HepG2 (cell line): ENCODE data around the gene PTTG1. TPM values are rescaled to one million over a fixed set of nuclear protein-coding genes. Genes with fewer than 3 reads are reported as not detected.

Source experiments
- ATAC-seq: fragments of 200-7000 bp; cut with Tn5 transposase; 3 replicates; pipeline ENCODE4 v1.9.1; 2020; ENCODE audit warnings: mild to moderate bottlenecking, moderate library complexity
- BruUV-seq: library from RNA; stranded (reverse); fragments of 400-500 nt; replicated peaks from 2 replicates; lab custom pipeline; 2021; lab: Mats Ljungman, UMichigan
- CTCF ChIA-PET: fragments of 300-600 bp; formaldehyde crosslinking; extraction: SDS; loops from one replicate; lab custom pipeline; 2021; ENCODE audit warnings: low total read pairs, inconsistent platforms, low intra/inter-chr PET ratio; lab: Yijun Ruan, JAX
- POLR2A ChIA-PET: fragments of 350-600 bp; sonication (Branson Sonifier 250); formaldehyde crosslinking; loops from one replicate; lab custom pipeline; 2020; ENCODE audit warnings: antibody characterized with exemption, inconsistent platforms; lab: Yijun Ruan, JAX
- DNase-seq: peaks from one replicate; pipeline ENCODE4 v3.0.0-alpha.2; 2015; ENCODE audit warnings: low spot score
- FAIRE-seq: peaks from 3 replicates; lab custom pipeline; 2011; peaks lifted over from hg19 to GRCh38; lab: Jason Lieb, UNC
- H2AFZ ChIP-seq: one replicate; pipeline ENCODE4 v1.6.1; 2011; ENCODE audit warnings: low read length, inconsistent platforms
- H3K27ac ChIP-seq: fragments of 300-600 bp; 3 replicates; pipeline ENCODE4 v1.8.0; 2011; ENCODE audit warnings: mixed run types, mild to moderate bottlenecking, mixed read lengths, low read length, inconsistent platforms; ENCODE audit not compliant: insufficient read depth; ENCODE audit errors: extremely low read length
- H3K27me3 ChIP-seq, 2 experiments: fragments of 200-600 bp in 1 of 2; 2 replicates in 1 of 2; 3 replicates in 1 of 2; pipeline versions ENCODE4 v1.6.0 to v1.8.0; 2011; ENCODE audit warnings: low read length in 2 of 2, mild to moderate bottlenecking in 2 of 2, moderate library complexity in 2 of 2, inconsistent platforms in 1 of 2; ENCODE audit not compliant: insufficient read depth in 2 of 2, control insufficient read depth in 1 of 2
- H3K36me3 ChIP-seq, 2 experiments: fragments of 200-600 bp in 1 of 2; replicated peaks in 1 of 2; 2 replicates in 1 of 2; 3 replicates in 1 of 2; pipeline versions ENCODE4 v1.5.1 to v1.8.0; 2011; ENCODE audit warnings: low read length in 2 of 2, inconsistent platforms in 1 of 2; ENCODE audit not compliant: insufficient read depth in 2 of 2, control insufficient read depth in 1 of 2
- H3K4me1 ChIP-seq: 2 replicates; pipeline ENCODE4 v1.5.1; 2012; ENCODE audit warnings: low read length, inconsistent platforms; ENCODE audit not compliant: insufficient read depth
- H3K4me2 ChIP-seq: 2 replicates; pipeline ENCODE4 v1.6.0; 2011; ENCODE audit warnings: low read depth, low read length, inconsistent platforms
- H3K4me3 ChIP-seq, 3 experiments: fragments of 200-600 bp in 1 of 3; sonication (generic), shearing (Covaris generic) in 1 of 3; replicated peaks in 1 of 3; 2 replicates each; pipeline ENCODE4 v1.5.1; 2011 to 2016; ENCODE audit warnings: low read length in 3 of 3, inconsistent platforms in 2 of 3, low read depth in 2 of 3, mild to moderate bottlenecking in 2 of 3, control low read depth in 1 of 3, mixed read lengths in 1 of 3; ENCODE audit not compliant: insufficient read depth in 1 of 3
- H3K79me2 ChIP-seq: one replicate; pipeline ENCODE4 v1.6.1; 2011; ENCODE audit warnings: low read length, inconsistent platforms; ENCODE audit not compliant: insufficient read depth
- H3K9ac ChIP-seq: 2 replicates; pipeline ENCODE4 v1.6.0; 2011; ENCODE audit warnings: mild to moderate bottlenecking, low read depth, low read length, inconsistent platforms; ENCODE audit not compliant: insufficient read depth
- H3K9me3 ChIP-seq: 2 replicates; pipeline ENCODE4 v1.5.1; 2012; ENCODE audit warnings: mild to moderate bottlenecking, low read length
- H4K20me1 ChIP-seq: 2 replicates; pipeline ENCODE4 v1.6.0; 2011; ENCODE audit warnings: inconsistent platforms, mild to moderate bottlenecking, low read length, moderate library complexity; ENCODE audit not compliant: insufficient read depth
- ETV5 ChIP-seq: IDR thresholded peaks from 2 replicates; pipeline ENCODE4 v1.6.1; 2018; ENCODE audit warnings: missing biosample characterization, missing genetic modification reagents, inconsistent platforms, borderline replicate concordance
- GPN1 ChIP-seq: sonication (generic); formaldehyde crosslinking; IDR thresholded peaks from 2 replicates; pipeline ENCODE4 v1.5.1; 2020; ENCODE audit warnings: missing genetic modification reagents, borderline replicate concordance
- IRF2 ChIP-seq: IDR thresholded peaks from 2 replicates; pipeline ENCODE4 v1.6.1; 2018; ENCODE audit warnings: missing genetic modification reagents, missing compliant biosample characterization
- ISX ChIP-seq: sonication (generic); formaldehyde crosslinking; conservative IDR thresholded peaks from 2 replicates; pipeline ENCODE4 v1.5.0; 2020; ENCODE audit warnings: missing genetic modification reagents
- NR3C1 ChIP-seq: sonication (generic); formaldehyde crosslinking; IDR thresholded peaks from 2 replicates; pipeline ENCODE4 v1.4.0; 2020; ENCODE audit warnings: missing genetic modification reagents
- RFXANK ChIP-seq: IDR thresholded peaks from 2 replicates; pipeline ENCODE4 v1.6.1; 2016
- SNRNP70 ChIP-seq: fragments of 200-400 bp; formaldehyde crosslinking; IDR thresholded peaks from 2 replicates; pipeline ENCODE4 v1.6.1; 2017; ENCODE audit warnings: mild to moderate bottlenecking, low read depth, low read length, moderate library complexity
- SRY ChIP-seq: sonication (generic); formaldehyde crosslinking; IDR thresholded peaks from 2 replicates; pipeline ENCODE4 v1.8.0; 2022; ENCODE audit warnings: mild to moderate bottlenecking, missing genetic modification reagents
- STAG1 ChIP-seq: sonication (generic); formaldehyde crosslinking; IDR thresholded peaks from 2 replicates; pipeline ENCODE4 v1.4.0; 2020; ENCODE audit warnings: missing genetic modification reagents
- ZEB1 ChIP-seq: IDR thresholded peaks from 2 replicates; pipeline ENCODE4 v1.6.1; 2012; ENCODE audit warnings: mild to moderate bottlenecking, low read depth, inconsistent platforms; ENCODE audit not compliant: insufficient replicate concordance
- ZNF292 ChIP-seq: sonication (generic); formaldehyde crosslinking; IDR thresholded peaks from 2 replicates; pipeline ENCODE4 v1.8.1; 2022; ENCODE audit warnings: mild to moderate bottlenecking, low read depth, missing genetic modification reagents, borderline replicate concordance
- ZNF713 ChIP-seq: sonication (generic); formaldehyde crosslinking; IDR thresholded peaks from 2 replicates; pipeline ENCODE4 v1.4.0; 2020; ENCODE audit warnings: mild to moderate bottlenecking, missing genetic modification reagents
- ZNF75D ChIP-seq: sonication (generic); formaldehyde crosslinking; IDR thresholded peaks from 2 replicates; pipeline ENCODE4 v1.8.1; 2023; ENCODE audit warnings: missing genetic modification reagents, mild to moderate bottlenecking, borderline replicate concordance
- WGBS: methylation state at CpG from one replicate; pipeline ENCODE4 v1.1.6; 2017; ENCODE audit warnings: low lambda C conversion rate; 5-methylcytosine and 5-hydroxymethylcytosine counted together
- in situ Hi-C: cut with HindIII; loops from 2 replicates; pipeline ENCODE4 v1.10.0; 2017; ENCODE audit warnings: low pct_unique_long_range_greater_than_20kb; ENCODE audit not compliant: extremely low pct_ligation_motif_present
- intact Hi-C: fragments of 100-400 bp; cut with micrococcal nuclease; formaldehyde crosslinking; loops from one replicate; pipeline ENCODE4 v1.10.0; 2022; ENCODE audit not compliant: unreplicated experiment
- polyA plus RNA-seq, 8 experiments: library from polyadenylated mRNA; depleted of rRNA in 3 of 8; stranded (reverse) in 7 of 8; unstranded in 1 of 8; fragments of >200 nt; fragmentation: Illumina TruSeq in 4 of 8; extraction: Trizol in 4 of 8; gene quantifications; 2 replicates each; pipeline versions ENCODE4 v1.2.1 to v1.2.3, GENCODE V29; 2011 to 2016; ENCODE audit warnings: low read depth in 4 of 8, missing spikeins in 1 of 8, mixed read lengths in 1 of 8; ENCODE audit not compliant: insufficient read depth in 1 of 8
- total RNA-seq, 5 experiments: library from RNA; depleted of rRNA; stranded (reverse); fragments of >200 nt; fragmentation: Illumina TruSeq; extraction: Trizol; gene quantifications; 2 replicates each; pipeline ENCODE4 v1.2.3, GENCODE V29; 2016; ENCODE audit warnings: low read depth in 1 of 5
- TF ChIP-seq, protein P1 (sequence below): sonication (generic); formaldehyde crosslinking; conservative IDR thresholded peaks from 2 replicates; pipeline ENCODE4 v1.4.0; 2020; ENCODE audit warnings: mild to moderate bottlenecking, missing genetic modification reagents, moderate library complexity
- TF ChIP-seq, protein P2 (sequence below): IDR thresholded peaks from 2 replicates; pipeline ENCODE4 v1.6.1; 2016
- TF ChIP-seq, protein P3 (sequence below): sonication (generic); formaldehyde crosslinking; IDR thresholded peaks from 2 replicates; pipeline ENCODE4 v1.4.0; 2020; ENCODE audit warnings: missing genetic modification reagents
- TF ChIP-seq, protein P4 (sequence below): IDR thresholded peaks from 2 replicates; pipeline ENCODE4 v1.6.1; 2016; ENCODE audit warnings: missing compliant biosample characterization, missing genetic modification reagents, borderline replicate concordance

PTTG1 gene
- total and polyA plus RNA-seq, 2 of the 13 experiments (the other 11 are each of a cell fraction or from before 2014, with no cell fraction given), result 102 to 161 TPM

- TF ChIP-seq ZNF292 (CRISPR knock-in tag), result no peak
- peak; percentile 56 for TF ChIP-seq STAG1
- no peak for TF ChIP-seq ETV5
- no peak for TF ChIP-seq RFXANK
- TF ChIP-seq, protein P1, sequence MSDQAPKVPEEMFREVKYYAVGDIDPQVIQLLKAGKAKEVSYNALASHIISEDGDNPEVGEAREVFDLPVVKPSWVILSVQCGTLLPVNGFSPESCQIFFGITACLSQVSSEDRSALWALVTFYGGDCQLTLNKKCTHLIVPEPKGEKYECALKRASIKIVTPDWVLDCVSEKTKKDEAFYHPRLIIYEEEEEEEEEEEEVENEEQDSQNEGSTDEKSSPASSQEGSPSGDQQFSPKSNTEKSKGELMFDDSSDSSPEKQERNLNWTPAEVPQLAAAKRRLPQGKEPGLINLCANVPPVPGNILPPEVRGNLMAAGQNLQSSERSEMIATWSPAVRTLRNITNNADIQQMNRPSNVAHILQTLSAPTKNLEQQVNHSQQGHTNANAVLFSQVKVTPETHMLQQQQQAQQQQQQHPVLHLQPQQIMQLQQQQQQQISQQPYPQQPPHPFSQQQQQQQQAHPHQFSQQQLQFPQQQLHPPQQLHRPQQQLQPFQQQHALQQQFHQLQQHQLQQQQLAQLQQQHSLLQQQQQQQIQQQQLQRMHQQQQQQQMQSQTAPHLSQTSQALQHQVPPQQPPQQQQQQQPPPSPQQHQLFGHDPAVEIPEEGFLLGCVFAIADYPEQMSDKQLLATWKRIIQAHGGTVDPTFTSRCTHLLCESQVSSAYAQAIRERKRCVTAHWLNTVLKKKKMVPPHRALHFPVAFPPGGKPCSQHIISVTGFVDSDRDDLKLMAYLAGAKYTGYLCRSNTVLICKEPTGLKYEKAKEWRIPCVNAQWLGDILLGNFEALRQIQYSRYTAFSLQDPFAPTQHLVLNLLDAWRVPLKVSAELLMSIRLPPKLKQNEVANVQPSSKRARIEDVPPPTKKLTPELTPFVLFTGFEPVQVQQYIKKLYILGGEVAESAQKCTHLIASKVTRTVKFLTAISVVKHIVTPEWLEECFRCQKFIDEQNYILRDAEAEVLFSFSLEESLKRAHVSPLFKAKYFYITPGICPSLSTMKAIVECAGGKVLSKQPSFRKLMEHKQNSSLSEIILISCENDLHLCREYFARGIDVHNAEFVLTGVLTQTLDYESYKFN (CRISPR knock-in tag), result no peak
- TF ChIP-seq NR3C1 (CRISPR knock-in tag), result no peak
- TF ChIP-seq ZNF713 (CRISPR knock-in tag), result no peak
These were observed 30.6 kb upstream of the PTTG1 start (continued) for GRCh38 chr5:160390787-160391696.

- in situ Hi-C loops, result no loop called here
- no peak for ATAC-seq
- H3K27ac ChIP-seq, result no peak overlapping the region
- no peaks in the 10 kb centered on the region for H4K20me1 ChIP-seq
- H3K27me3 ChIP-seq, result no peaks in the 10 kb centered on the region; a peak in 1 of 5 replicates
- no peak overlapping the region for H3K4me3 ChIP-seq
- 100% methylated on average over 7 of the region's 7 CpGs for WGBS
- no peaks in the 10 kb centered on the region for H3K36me3 ChIP-seq
- H3K9me3 ChIP-seq, result no peaks in the 10 kb centered on the region
- intact Hi-C loops, result no loop called here
- no peak overlapping the region for H2AFZ ChIP-seq
- ChIA-PET CTCF (no interaction called here), POLR2A (no interaction called here)
- FAIRE-seq, result no peak
- peaks cover 15% of the 10 kb centered on the region for H3K4me1 ChIP-seq
- H3K9ac ChIP-seq, result no peak overlapping the region
- peaks cover 20% of the 10 kb centered on the region for H3K79me2 ChIP-seq
- no peak overlapping the region for H3K4me2 ChIP-seq
- no peak for DNase-seq
- no TSS peak for BruUV-seq
- no peak for TF ChIP-seq ZEB1
- TF ChIP-seq, protein P2, sequence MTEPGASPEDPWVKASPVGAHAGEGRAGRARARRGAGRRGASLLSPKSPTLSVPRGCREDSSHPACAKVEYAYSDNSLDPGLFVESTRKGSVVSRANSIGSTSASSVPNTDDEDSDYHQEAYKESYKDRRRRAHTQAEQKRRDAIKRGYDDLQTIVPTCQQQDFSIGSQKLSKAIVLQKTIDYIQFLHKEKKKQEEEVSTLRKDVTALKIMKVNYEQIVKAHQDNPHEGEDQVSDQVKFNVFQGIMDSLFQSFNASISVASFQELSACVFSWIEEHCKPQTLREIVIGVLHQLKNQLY (CRISPR knock-in tag), result no peak
- no peak for TF ChIP-seq ZNF75D (CRISPR knock-in tag)
- TF ChIP-seq SRY (CRISPR knock-in tag), result no peak
- no peak for TF ChIP-seq ETV5
- TF ChIP-seq IRF2 (CRISPR knock-in tag), result no peak
- TF ChIP-seq SNRNP70, result no peak
- TF ChIP-seq, protein P3, sequence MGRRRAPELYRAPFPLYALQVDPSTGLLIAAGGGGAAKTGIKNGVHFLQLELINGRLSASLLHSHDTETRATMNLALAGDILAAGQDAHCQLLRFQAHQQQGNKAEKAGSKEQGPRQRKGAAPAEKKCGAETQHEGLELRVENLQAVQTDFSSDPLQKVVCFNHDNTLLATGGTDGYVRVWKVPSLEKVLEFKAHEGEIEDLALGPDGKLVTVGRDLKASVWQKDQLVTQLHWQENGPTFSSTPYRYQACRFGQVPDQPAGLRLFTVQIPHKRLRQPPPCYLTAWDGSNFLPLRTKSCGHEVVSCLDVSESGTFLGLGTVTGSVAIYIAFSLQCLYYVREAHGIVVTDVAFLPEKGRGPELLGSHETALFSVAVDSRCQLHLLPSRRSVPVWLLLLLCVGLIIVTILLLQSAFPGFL, result no peak
- TF ChIP-seq, protein P4, sequence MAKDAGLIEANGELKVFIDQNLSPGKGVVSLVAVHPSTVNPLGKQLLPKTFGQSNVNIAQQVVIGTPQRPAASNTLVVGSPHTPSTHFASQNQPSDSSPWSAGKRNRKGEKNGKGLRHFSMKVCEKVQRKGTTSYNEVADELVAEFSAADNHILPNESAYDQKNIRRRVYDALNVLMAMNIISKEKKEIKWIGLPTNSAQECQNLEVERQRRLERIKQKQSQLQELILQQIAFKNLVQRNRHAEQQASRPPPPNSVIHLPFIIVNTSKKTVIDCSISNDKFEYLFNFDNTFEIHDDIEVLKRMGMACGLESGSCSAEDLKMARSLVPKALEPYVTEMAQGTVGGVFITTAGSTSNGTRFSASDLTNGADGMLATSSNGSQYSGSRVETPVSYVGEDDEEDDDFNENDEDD (CRISPR knock-in tag), result no peak
- no peak for TF ChIP-seq ISX (CRISPR knock-in tag)
- no peak for TF ChIP-seq GPN1
These were observed 26.5 kb upstream of the PTTG1 start for GRCh38 chr5:160395111-160395510.
